IMR-90 (cell line): ENCODE measurements around the gene INPP5E. TPM values are rescaled to one million over a fixed set of nuclear protein-coding genes. Genes with fewer than 3 reads are reported as not detected.

ENCODE experiments used
- ATAC-seq: fragments of 200-7000 bp; cut with Tn5 transposase; 2 replicates; pipeline ENCODE4 v1.9.1; 2020; ENCODE audit warnings: low read depth, mild to moderate bottlenecking, moderate library complexity
- BruUV-seq: library from RNA; stranded (reverse); fragments of 400-500 nt; replicated peaks from 2 replicates; lab custom pipeline; 2021; lab: Mats Ljungman, UMichigan
- CTCF ChIA-PET: fragments of 300-600 bp; formaldehyde crosslinking; extraction: SDS; loops from one replicate; lab custom pipeline; 2021; ENCODE audit warnings: antibody characterized with exemption; lab: Yijun Ruan, JAX
- POLR2A ChIA-PET: fragments of 300-600 bp; sonication (Branson Sonifier 250); formaldehyde crosslinking; loops from one replicate; lab custom pipeline; 2022; ENCODE audit warnings: antibody characterized with exemption; ENCODE audit not compliant: unreplicated experiment; lab: Charles Lee
- DNase-seq: peaks from one replicate; pipeline ENCODE4 v3.0.0; 2013
- H2AFZ ChIP-seq: replicated peaks from 2 replicates; pipeline ENCODE3; 2013; ENCODE audit warnings: low read length, mild to moderate bottlenecking; ENCODE audit not compliant: poor library complexity
- H2AK5ac ChIP-seq: 2 replicates; pipeline ENCODE4 v1.6.1; 2013; ENCODE audit warnings: low read depth, low read length, inconsistent platforms
- H2AK9ac ChIP-seq: replicated peaks from 2 replicates; pipeline ENCODE3; 2013; ENCODE audit warnings: mild to moderate bottlenecking, low read depth, low read length, moderate library complexity; ENCODE audit not compliant: poor library complexity
- H2BK120ac ChIP-seq: 2 replicates; pipeline ENCODE4 v1.6.1; 2013; ENCODE audit warnings: low read depth, low read length, inconsistent platforms
- H2BK15ac ChIP-seq: 3 replicates; pipeline ENCODE4 v1.6.1; 2013; ENCODE audit warnings: low read depth, low read length, inconsistent platforms
- H2BK20ac ChIP-seq: 2 replicates; pipeline ENCODE4 v1.6.1; 2013; ENCODE audit warnings: low read depth, mild to moderate bottlenecking, inconsistent platforms, low read length, moderate library complexity
- H2BK5ac ChIP-seq: 2 replicates; pipeline ENCODE4 v1.6.1; 2013; ENCODE audit warnings: mild to moderate bottlenecking, low read depth, low read length, inconsistent platforms; ENCODE audit not compliant: poor library complexity, severe bottlenecking
- H3K14ac ChIP-seq: replicated peaks from 2 replicates; pipeline ENCODE4 v1.6.1; 2013; ENCODE audit warnings: low read depth, low read length, inconsistent platforms
- H3K18ac ChIP-seq: 2 replicates; pipeline ENCODE4 v1.6.1; 2013; ENCODE audit warnings: low read depth, low read length, control low read depth
- H3K23ac ChIP-seq: 2 replicates; pipeline ENCODE4 v1.6.1; 2013; ENCODE audit warnings: low read depth, low read length, inconsistent platforms
- H3K27ac ChIP-seq: 2 replicates; pipeline ENCODE4 v1.5.1; 2013; ENCODE audit warnings: mild to moderate bottlenecking, control low read depth, low read length; ENCODE audit not compliant: insufficient read depth
- H3K27me3 ChIP-seq: 2 replicates; pipeline ENCODE4 v1.6.1; 2013; ENCODE audit warnings: low read length; ENCODE audit not compliant: control insufficient read depth, insufficient read depth
- H3K36me3 ChIP-seq: 2 replicates; pipeline ENCODE4 v1.6.1; 2013; ENCODE audit warnings: low read length, mixed read lengths; ENCODE audit not compliant: control insufficient read depth, insufficient read depth
- H3K4ac ChIP-seq: 2 replicates; pipeline ENCODE4 v1.6.1; 2013; ENCODE audit warnings: low read depth, low read length, inconsistent platforms
- H3K4me1 ChIP-seq: 2 replicates; pipeline ENCODE4 v1.6.1; 2013; ENCODE audit warnings: low read length, mixed read lengths; ENCODE audit not compliant: control insufficient read depth, insufficient read depth
- H3K4me2 ChIP-seq: 2 replicates; pipeline ENCODE4 v1.6.1; 2013; ENCODE audit warnings: low read depth, mild to moderate bottlenecking, control low read depth, low read length, moderate library complexity
- H3K4me3 ChIP-seq: 2 replicates; pipeline ENCODE4 v1.5.1; 2013; ENCODE audit warnings: low read depth, mild to moderate bottlenecking, control low read depth, low read length, moderate library complexity; ENCODE audit not compliant: insufficient read depth
- H3K56ac ChIP-seq: 2 replicates; pipeline ENCODE4 v1.6.1; 2013; ENCODE audit warnings: low read length, inconsistent platforms; ENCODE audit not compliant: insufficient read depth; ENCODE audit errors: extremely low read depth
- H3K79me1 ChIP-seq, 2 experiments: 2 replicates each; pipeline ENCODE4 v1.6.1; 2013; ENCODE audit warnings: low read length in 2 of 2, inconsistent platforms in 1 of 2, low read depth in 1 of 2
- H3K9ac ChIP-seq: 2 replicates; pipeline ENCODE4 v1.6.1; 2013; ENCODE audit warnings: low read depth, low read length, control low read depth
- H3K9me1 ChIP-seq: 2 replicates; pipeline ENCODE4 v1.6.1; 2013; ENCODE audit warnings: low read length, inconsistent platforms; ENCODE audit not compliant: insufficient read depth
- H3K9me3 ChIP-seq: 2 replicates; pipeline ENCODE4 v1.6.1; 2013; ENCODE audit warnings: low read length; ENCODE audit not compliant: control insufficient read depth, insufficient read depth
- H4K20me1 ChIP-seq: 2 replicates; pipeline ENCODE4 v1.6.1; 2013; ENCODE audit warnings: low read length, inconsistent platforms; ENCODE audit not compliant: insufficient read depth
- H4K5ac ChIP-seq: 2 replicates; pipeline ENCODE4 v1.6.1; 2013; ENCODE audit warnings: mild to moderate bottlenecking, low read depth, low read length, control low read depth
- H4K8ac ChIP-seq, 2 experiments: 2 replicates each; pipeline ENCODE4 v1.6.1; 2013; ENCODE audit warnings: low read depth in 2 of 2, low read length in 2 of 2, control low read depth in 1 of 2, inconsistent platforms in 1 of 2
- H4K91ac ChIP-seq: 2 replicates; pipeline ENCODE4 v1.6.1; 2013; ENCODE audit warnings: low read depth, low read length, inconsistent platforms; ENCODE audit not compliant: insufficient read depth
- CEBPB ChIP-seq: IDR thresholded peaks from 2 replicates; pipeline ENCODE4 v1.6.1; 2012; ENCODE audit warnings: low read depth, low read length, improper control_type of control experiment
- MAZ ChIP-seq: IDR thresholded peaks from 2 replicates; pipeline ENCODE4 v1.6.1; 2012; ENCODE audit warnings: low read depth, mild to moderate bottlenecking, low read length, improper control_type of control experiment, moderate library complexity, borderline replicate concordance
- MXI1 ChIP-seq: IDR thresholded peaks from 2 replicates; pipeline ENCODE4 v1.6.1; 2012; ENCODE audit warnings: low read depth, mild to moderate bottlenecking, low read length, moderate library complexity, borderline replicate concordance
- WGBS, 2 experiments: methylation state at CpG; one replicate each; pipeline versions ENCODE4 v1.1.5 to v1.1.7; 2013; ENCODE audit warnings: missing lambda C conversion rate in 2 of 2; ENCODE audit not compliant: insufficient read length in 1 of 2; ENCODE audit errors: extremely low coverage in 2 of 2; 5-methylcytosine and 5-hydroxymethylcytosine counted together
- dilution Hi-C: fragments of 300-500 bp; cut with HindIII; formaldehyde crosslinking; loops from one replicate; pipeline ENCODE4 v1.14.3; 2018; ENCODE audit warnings: low sequenced_read_pairs; ENCODE audit not compliant: unreplicated experiment
- in situ Hi-C: fragments of 300-500 bp; cut with MboI; formaldehyde crosslinking; loops from 3 replicates; pipeline ENCODE4 v1.14.3; 2019; ENCODE audit warnings: low sequenced_read_pairs, inconsistent platforms, mixed read lengths
- intact Hi-C: fragments of 100-400 bp; cut with micrococcal nuclease; formaldehyde crosslinking; loops from 2 replicates; pipeline ENCODE4 v1.10.0; 2022
- polyA plus RNA-seq, 3 experiments: library from polyadenylated mRNA; depleted of rRNA; stranded (reverse); fragments of >200 nt; gene quantifications; 2 replicates each; pipeline ENCODE4 v1.2.3, GENCODE V29; 2012; ENCODE audit warnings: low replicate concordance in 1 of 3
- total RNA-seq: library from RNA; depleted of rRNA; stranded (reverse); fragments of >200 nt; gene quantifications from 2 replicates; pipeline ENCODE4 v1.2.3, GENCODE V29; 2012

The INPP5E gene
- total and polyA plus RNA-seq, 2 of the 4 experiments (the other 2 are of a cell fraction) = 1.6 to 9.4 TPM

- Histone ChIP-seq H3K18ac (no peak overlapping the region), H3K4ac (no peak overlapping the region), H3K27me3 (no peaks in the 10 kb centered on the region), H2BK5ac (no peak overlapping the region), H4K91ac (no peak overlapping the region), H3K36me3 (peaks cover 61% of the 10 kb centered on the region), H3K9me1 (no peaks in the 10 kb centered on the region), H2BK120ac (no peak overlapping the region), H3K27ac (no peak overlapping the region), H2AFZ (no peak overlapping the region), H3K4me1 (no peaks in the 10 kb centered on the region), H3K79me1 (peaks cover 0 to 4% of the 10 kb centered on the region in 2 experiments; a peak in 1 of 4 replicates), H2AK9ac (no peak overlapping the region), H2BK15ac (no peak overlapping the region), H3K9me3 (no peaks in the 10 kb centered on the region), H3K56ac (no peak overlapping the region), H3K4me3 (no peak overlapping the region), H3K14ac (no peak overlapping the region), H4K20me1 (peaks cover 6% of the 10 kb centered on the region; the same call in 1 of the 2 replicates), H3K4me2 (no peak overlapping the region), H2AK5ac (no peak overlapping the region), H4K5ac (no peak overlapping the region), H4K8ac (no peak overlapping the region), H3K23ac (no peak overlapping the region), H2BK20ac (no peak overlapping the region), H3K9ac (no peak overlapping the region)
- in situ Hi-C loops (no loop called here), dilution Hi-C loops (no loop called here), intact Hi-C loops (no loop called here)
- ChIA-PET CTCF (no interaction called here), POLR2A (no interaction called here)
- BruUV-seq = no TSS peak
- 95% methylated on average over 26 of the region's 26 CpGs; no CpG with 5 or more reads in 1 of the 2 experiments for WGBS, 2 experiments
- ATAC-seq (no peak), DNase-seq (no peak)
- TF ChIP-seq CEBPB (no peak), MXI1 (no peak), MAZ (no peak)
Measured at GRCh38 chr9:136422876-136423275, 16.8 kb downstream of the INPP5E start.
